Measurements from ENCODE around the gene FLYWCH1.
"Not testable (repeated sequence)": the region's sequence is repeated elsewhere in the genome, so short reads cannot be mapped to it uniquely, and the experiment has no call there.

FLYWCH1 gene

DNA sequence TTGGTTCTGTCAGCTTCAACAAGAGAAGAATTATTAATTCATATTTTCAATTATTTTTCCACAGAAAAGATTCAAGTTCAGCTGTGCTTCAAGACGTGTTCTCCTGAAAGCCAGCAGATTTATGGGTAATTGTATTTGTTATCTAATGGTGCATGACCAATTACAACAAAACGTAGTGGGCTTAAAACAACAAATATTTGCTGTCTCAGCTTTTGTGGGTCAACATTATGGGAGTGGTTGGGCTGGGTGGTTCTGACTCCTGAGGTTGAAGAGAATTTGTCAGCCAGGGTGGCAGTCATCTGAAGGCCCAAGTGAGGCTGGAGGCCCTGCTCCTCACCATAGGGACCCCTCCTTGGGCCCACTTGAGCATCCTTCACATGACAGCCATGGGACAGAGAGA, 28.2 kb downstream of the FLYWCH1 start:
- TF ChIP-seq CTCF (IDR thresholded peaks at IDR 0.05; ENCODE audit: low read depth, low read length, missing control alignments): no peak
- DNase-seq: no peak
- in situ Hi-C loops (cut with HindIII; ENCODE audit: low pct_ligation_motif_present, low sequenced_read_pairs): no loop called here
- Histone ChIP-seq H3K27ac (no peak overlapping the region), H3K4me3 (ENCODE audit: low read depth, low read length) (no peak overlapping the region), H3K27me3 (replicated peaks) (no peaks in the 10 kb centered on the region), H3K36me3 (replicated peaks) (peaks cover 73% of the 10 kb centered on the region)

GRCh38 chr16:2942045-2942444, 30.3 kb downstream of the FLYWCH1 start:
- no peak for DNase-seq
- Histone ChIP-seq H3K36me3 (replicated peaks) (peaks cover 66% of the 10 kb centered on the region), H3K27ac (no peak overlapping the region), H3K27me3 (replicated peaks) (no peaks in the 10 kb centered on the region), H3K4me3 (ENCODE audit: low read depth, low read length) (no peak overlapping the region)
- no peak for TF ChIP-seq CTCF (IDR thresholded peaks at IDR 0.05; ENCODE audit: low read depth, low read length, missing control alignments)
- in situ Hi-C loops (cut with HindIII; ENCODE audit: low pct_ligation_motif_present, low sequenced_read_pairs): no loop called here

- in situ Hi-C loops (cut with HindIII; ENCODE audit: low pct_ligation_motif_present, low sequenced_read_pairs); H3K4me3 ChIP-seq (ENCODE audit: low read depth, low read length); H3K27me3 ChIP-seq (replicated peaks); DNase-seq; H3K27ac ChIP-seq: not testable (repeated sequence)
- H3K36me3 ChIP-seq (replicated peaks): peaks cover 56% of the 10 kb centered on the region
These were observed 32.0 kb downstream of the FLYWCH1 start for GRCh38 chr16:2943716-2944115.

- DNase-seq: no peak
- Histone ChIP-seq H3K4me3 (ENCODE audit: low read depth, low read length) (no peak overlapping the region), H3K27me3 (replicated peaks) (no peaks in the 10 kb centered on the region), H3K36me3 (replicated peaks) (peaks cover 33% of the 10 kb centered on the region), H3K27ac (no peak overlapping the region)
- in situ Hi-C loops (cut with HindIII; ENCODE audit: low pct_ligation_motif_present, low sequenced_read_pairs): no loop called here
- TF ChIP-seq CTCF (IDR thresholded peaks at IDR 0.05; ENCODE audit: low read depth, low read length, missing control alignments): no peak
These were observed 34.9 kb downstream of the FLYWCH1 start for GRCh38 chr16:2946649-2947048.

DNA sequence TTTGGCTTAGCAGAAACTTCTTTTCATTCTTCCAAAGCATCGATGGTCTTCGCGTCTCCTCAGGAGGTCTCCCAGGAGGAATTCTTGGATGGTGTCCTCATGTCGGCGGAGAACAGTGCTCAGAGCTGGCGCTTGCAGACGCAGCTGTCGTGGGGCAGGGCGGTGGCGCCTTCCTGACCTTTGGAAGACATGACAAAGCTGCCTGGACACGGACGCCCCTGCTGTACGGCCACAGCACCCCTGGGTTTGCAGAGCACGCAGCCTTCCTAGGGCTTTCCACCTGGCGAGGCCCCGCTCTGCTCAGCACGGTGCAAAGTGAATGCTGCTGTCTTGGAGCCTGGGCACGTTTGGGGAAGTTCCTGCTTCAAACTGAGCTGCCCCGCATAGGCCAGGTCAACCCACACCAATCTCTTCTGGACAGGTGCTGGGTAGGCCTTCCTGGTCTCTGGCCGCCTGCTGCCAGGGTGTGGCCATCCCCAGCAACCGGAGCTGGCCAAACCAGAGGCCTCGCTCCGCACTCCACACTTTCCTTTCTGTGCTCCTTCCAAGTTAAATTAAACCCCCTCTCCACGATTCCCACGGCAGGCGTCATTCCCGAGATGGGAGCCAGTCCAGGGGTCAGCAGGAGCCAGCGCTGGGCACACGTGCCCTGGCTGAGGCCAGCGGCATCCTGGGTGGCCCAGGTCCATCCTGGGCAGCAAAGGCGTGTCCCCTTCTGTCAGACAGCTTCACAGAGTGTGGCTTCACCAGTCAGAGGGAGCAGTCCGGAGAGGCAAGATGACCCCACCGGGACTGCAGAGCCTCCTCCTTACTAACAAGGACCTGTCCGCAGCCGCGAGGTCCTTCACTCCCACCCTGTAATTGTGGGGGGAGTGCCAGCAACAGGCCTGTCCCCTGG, 37.3 kb downstream of the FLYWCH1 start:
- H3K4me3 ChIP-seq (ENCODE audit: low read depth, low read length): no peak overlapping the region
- H3K36me3 ChIP-seq (replicated peaks): peaks cover 15% of the 10 kb centered on the region
- no peak for TF ChIP-seq CTCF (IDR thresholded peaks at IDR 0.05; ENCODE audit: low read depth, low read length, missing control alignments)
- H3K27ac ChIP-seq: no peak overlapping the region
- no peaks in the 10 kb centered on the region for H3K27me3 ChIP-seq (replicated peaks)
- in situ Hi-C loops (cut with HindIII; ENCODE audit: low pct_ligation_motif_present, low sequenced_read_pairs): no loop called here
- DNase-seq: no peak

GRCh38 chr16:2949705-2950352, 38.1 kb downstream of the FLYWCH1 start:
- Histone ChIP-seq H3K27ac (no peak overlapping the region), H3K27me3 (replicated peaks) (no peaks in the 10 kb centered on the region), H3K36me3 (replicated peaks) (peaks cover 14% of the 10 kb centered on the region), H3K4me3 (ENCODE audit: low read depth, low read length) (no peak overlapping the region)
- TF ChIP-seq CTCF (IDR thresholded peaks at IDR 0.05; ENCODE audit: low read depth, low read length, missing control alignments): no peak
- in situ Hi-C loops (cut with HindIII; ENCODE audit: low pct_ligation_motif_present, low sequenced_read_pairs): no loop called here
- DNase-seq: no peak

Data from brain microvascular endothelial cell (primary cell).